Central memory CD8-positive, alpha-beta T cell (primary cell): ENCODE results near the gene FOXO3.
"Not testable (repeated sequence)": the region's sequence is repeated elsewhere in the genome, so short reads cannot be mapped to it uniquely, and the experiment has no call there.

ENCODE experiments used
- ATAC-seq: fragments of 150-1000 bp; cut with Tn5 transposase; replicated peaks from 2 replicates; pipeline ENCODE4 v1.10.0; 2022; ENCODE audit warnings: mild to moderate bottlenecking, moderate FRiP score, moderate number of reproducible peaks; ENCODE audit not compliant: poor library complexity, severe bottlenecking; ENCODE audit errors: extremely low read depth
- DNase-seq, 2 donors: peaks; one replicate each; pipeline ENCODE4 v3.0.0; 2021; ENCODE audit warnings: low spot score in 2 of 2
- H3K27ac Mint-ChIP-seq: one replicate; pipeline ENCODE4 v1.8.0; 2022; ENCODE audit warnings: low read depth, mild to moderate bottlenecking, moderate library complexity, mixed read lengths
- H3K27me3 Mint-ChIP-seq: one replicate; pipeline ENCODE4 v1.8.0; 2022; ENCODE audit warnings: mixed read lengths
- H3K36me3 Mint-ChIP-seq: one replicate; pipeline ENCODE4 v1.8.0; 2022; ENCODE audit warnings: mild to moderate bottlenecking, moderate library complexity, mixed read lengths; ENCODE audit not compliant: insufficient read depth
- H3K4me1 Mint-ChIP-seq: one replicate; pipeline ENCODE4 v1.8.0; 2022; ENCODE audit warnings: mixed read lengths
- H3K4me3 Mint-ChIP-seq: one replicate; pipeline ENCODE4 v1.8.0; 2022; ENCODE audit warnings: mild to moderate bottlenecking, moderate library complexity, mixed read lengths
- H3K9me3 Mint-ChIP-seq: one replicate; pipeline ENCODE4 v1.8.0; 2022; ENCODE audit warnings: mixed read lengths

Gene FOXO3

DNA sequence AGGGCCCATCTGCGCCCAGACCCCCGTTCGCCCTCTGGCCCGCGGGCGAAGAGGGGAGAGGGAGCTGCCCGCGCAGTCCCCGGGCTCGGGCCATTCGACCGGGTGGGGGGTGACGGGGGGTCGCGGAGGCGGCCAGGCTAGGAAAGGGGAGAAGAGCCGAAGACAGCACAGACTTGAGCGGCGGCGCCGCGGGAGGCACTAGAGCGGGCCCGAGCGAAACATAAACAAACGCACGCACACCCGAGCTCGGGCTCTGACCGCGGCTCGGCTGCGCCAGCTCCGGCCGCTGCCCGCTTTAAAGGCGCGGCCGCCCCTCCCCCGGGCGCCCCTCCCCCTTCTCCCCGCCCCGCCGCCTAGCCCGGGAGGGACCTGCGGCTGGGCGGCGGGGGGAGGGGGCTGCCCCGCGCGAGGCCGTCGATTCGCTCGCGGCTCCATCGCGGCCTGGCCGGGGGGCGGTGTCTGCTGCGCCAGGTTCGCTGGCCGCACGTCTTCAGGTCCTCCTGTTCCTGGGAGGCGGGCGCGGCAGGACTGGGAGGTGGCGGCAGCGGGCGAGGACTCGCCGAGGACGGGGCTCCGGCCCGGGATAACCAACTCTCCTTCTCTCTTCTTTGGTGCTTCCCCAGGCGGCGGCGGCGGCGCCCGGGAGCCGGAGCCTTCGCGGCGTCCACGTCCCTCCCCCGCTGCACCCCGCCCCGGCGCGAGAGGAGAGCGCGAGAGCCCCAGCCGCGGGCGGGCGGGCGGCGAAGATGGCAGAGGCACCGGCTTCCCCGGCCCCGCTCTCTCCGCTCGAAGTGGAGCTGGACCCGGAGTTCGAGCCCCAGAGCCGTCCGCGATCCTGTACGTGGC lies at the start of gene FOXO3:
Gene FOXO3 (plus strand): TSS at position 455 of the 846 bp plus-strand sequence. CDS start 292 bp downstream, at position 747.
- H3K9me3 Mint-ChIP-seq = no peaks in the 10 kb centered on the region
- peak within 1 kb of the TSS; percentile 98 for H3K27ac Mint-ChIP-seq
- peak; percentile 30 to 42 for DNase-seq
- peaks cover 38% of the 10 kb centered on the region for H3K4me1 Mint-ChIP-seq
- H3K27me3 Mint-ChIP-seq = no peaks in the 10 kb centered on the region
- ATAC-seq = no peak
- H3K4me3 Mint-ChIP-seq = peak within 1 kb of the TSS; percentile 88
- H3K36me3 Mint-ChIP-seq = peaks cover 35% of the 10 kb centered on the region

DNA sequence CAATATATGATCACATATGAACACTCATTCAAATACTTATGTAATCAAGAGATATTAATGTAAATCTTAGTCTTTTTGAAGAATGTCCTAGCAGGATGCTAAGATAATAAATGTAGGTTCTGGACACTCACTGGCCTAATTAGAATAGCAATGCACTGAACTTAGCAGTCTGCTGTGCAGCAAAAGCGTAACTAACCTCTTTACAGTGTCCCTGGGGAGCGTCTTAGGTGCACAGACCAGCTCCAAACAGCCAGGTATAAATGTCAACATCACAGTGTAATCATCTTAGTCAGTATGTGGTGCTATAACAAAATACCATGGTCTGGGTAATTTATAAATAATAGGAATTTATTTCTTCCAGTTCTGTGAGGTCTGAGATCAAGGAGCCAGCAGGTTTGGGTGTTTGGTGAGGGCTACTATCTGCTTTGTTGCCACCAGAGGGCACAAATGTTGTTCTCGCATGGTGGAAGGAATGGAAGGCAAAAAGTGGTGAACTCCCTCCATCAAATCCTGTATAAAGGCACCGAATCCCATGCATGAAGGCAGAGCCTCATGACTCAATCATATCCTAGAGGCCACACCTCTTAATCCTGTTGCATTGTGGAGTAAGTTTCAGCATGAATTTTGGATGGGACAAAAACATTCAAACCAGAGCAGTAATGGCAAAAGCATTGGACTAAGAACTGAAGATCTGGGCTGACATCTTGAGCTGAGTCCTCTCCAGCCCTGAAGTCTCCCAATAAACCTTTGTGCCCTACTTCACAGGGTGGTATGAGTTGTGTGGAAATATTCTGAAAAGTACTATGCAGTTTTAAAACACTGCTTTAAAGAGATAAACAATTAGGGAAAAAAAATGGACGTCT lies 41.8 kb upstream of the FOXO3 start:
- no peak for DNase-seq
- Mint-ChIP-seq H3K9me3 (no peaks in the 10 kb centered on the region), H3K27me3 (no peaks in the 10 kb centered on the region)

DNA sequence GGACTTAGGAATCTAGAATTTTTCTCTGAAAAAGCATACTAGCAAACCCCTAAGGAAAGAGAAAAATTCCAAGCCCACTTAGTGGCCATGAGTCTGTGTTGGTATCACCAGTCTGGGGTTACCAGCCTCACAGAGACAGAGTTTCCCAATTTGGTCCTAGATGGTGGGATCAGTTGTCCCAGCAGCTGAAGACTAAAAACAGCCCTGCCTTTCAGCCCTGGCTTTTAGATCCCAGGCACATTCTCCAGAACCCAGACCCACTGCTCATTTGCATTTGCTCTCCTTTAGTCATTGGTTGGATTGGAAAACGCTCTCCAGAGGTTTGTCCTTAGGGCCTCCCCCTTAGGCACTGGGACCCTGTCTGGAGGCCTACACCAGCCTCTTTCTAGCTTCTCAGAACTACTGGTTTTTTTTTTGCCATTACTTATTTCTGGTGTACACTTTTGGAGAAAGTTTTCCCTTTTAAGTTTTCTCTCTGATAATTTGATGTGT lies 39.1 kb upstream of the FOXO3 start:
- H3K9me3 Mint-ChIP-seq = no peaks in the 10 kb centered on the region
- DNase-seq = no peak
- H3K36me3 Mint-ChIP-seq = peaks cover 3% of the 10 kb centered on the region
- no peak for ATAC-seq
- no peak overlapping the region for H3K4me3 Mint-ChIP-seq
- H3K27me3 Mint-ChIP-seq = no peaks in the 10 kb centered on the region
- no peaks in the 10 kb centered on the region for H3K4me1 Mint-ChIP-seq
- no peak overlapping the region for H3K27ac Mint-ChIP-seq

More for the DNA sequence above, 41.8 kb upstream of the FOXO3 start:
- peaks cover 3% of the 10 kb centered on the region for H3K36me3 Mint-ChIP-seq
- no peaks in the 10 kb centered on the region for H3K4me1 Mint-ChIP-seq
- no peak overlapping the region for H3K27ac Mint-ChIP-seq
- no peak for ATAC-seq
- H3K4me3 Mint-ChIP-seq = no peak overlapping the region

DNA sequence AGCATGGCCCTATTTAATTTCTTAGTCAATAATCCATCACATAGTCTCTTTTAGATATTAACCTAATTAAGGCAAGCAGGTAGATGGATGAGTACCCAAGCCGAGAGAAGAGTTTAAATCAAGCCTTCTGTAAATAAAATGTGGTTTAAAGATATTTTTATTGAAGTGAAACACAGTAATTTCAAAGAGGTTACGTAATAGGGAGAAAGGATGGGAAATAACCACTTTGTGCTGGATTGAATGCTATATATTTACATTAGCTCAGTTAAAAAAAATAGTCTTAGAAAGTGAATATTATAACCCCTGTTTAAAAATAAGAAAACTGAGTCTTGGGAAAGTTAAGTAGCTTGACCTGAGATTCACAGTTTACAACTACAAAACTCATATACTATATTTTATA lies 37.0 kb upstream of the FOXO3 start:
- no peaks in the 10 kb centered on the region for H3K27me3 Mint-ChIP-seq
- no peak for ATAC-seq

DNA sequence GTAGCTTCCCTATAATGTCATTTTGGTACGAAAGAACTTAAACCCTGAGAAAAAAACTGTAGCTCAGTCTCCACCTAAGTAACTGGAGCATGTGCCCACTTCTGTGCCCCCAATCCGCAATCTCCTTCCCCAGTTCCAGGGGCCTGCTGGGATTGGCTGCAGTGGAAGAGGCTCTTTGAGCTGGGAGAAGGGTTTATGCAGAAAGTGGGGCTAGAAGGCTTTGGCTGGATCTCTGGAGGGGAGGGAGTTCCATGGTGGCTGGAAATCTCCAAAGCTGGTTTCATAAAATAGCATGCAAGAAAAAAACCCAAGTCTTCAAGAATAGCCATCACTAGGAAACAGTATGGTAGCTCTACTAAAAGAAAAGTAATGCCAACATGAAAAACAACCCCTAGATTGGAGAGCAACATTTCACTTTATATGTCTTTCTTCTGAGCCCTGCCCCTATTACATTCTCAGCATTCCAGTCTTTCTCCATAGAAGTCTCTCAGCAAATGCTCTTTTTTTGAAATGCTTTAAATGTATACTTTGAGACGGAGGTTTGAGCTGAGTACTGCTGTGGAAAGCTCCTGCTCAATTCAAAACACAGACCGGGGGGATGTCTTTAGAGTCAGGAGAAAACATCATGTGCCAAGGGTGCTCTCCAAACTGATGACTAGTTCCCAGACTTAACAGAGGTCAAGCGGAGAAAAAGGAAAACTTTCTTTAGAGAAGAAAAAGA lies 36.0 kb upstream of the FOXO3 start:
- Mint-ChIP-seq H3K27me3 (no peaks in the 10 kb centered on the region), H3K4me1 (no peaks in the 10 kb centered on the region), H3K36me3 (peaks cover 3% of the 10 kb centered on the region), H3K9me3 (no peaks in the 10 kb centered on the region), H3K27ac (no peak overlapping the region), H3K4me3 (no peak overlapping the region)
- no peak for ATAC-seq
- DNase-seq = no peak

More for the DNA sequence above, 37.0 kb upstream of the FOXO3 start:
- Mint-ChIP-seq H3K4me3 (no peak overlapping the region), H3K9me3 (no peaks in the 10 kb centered on the region), H3K27ac (no peak overlapping the region), H3K36me3 (peaks cover 3% of the 10 kb centered on the region), H3K4me1 (no peaks in the 10 kb centered on the region)
- no peak for DNase-seq

DNA sequence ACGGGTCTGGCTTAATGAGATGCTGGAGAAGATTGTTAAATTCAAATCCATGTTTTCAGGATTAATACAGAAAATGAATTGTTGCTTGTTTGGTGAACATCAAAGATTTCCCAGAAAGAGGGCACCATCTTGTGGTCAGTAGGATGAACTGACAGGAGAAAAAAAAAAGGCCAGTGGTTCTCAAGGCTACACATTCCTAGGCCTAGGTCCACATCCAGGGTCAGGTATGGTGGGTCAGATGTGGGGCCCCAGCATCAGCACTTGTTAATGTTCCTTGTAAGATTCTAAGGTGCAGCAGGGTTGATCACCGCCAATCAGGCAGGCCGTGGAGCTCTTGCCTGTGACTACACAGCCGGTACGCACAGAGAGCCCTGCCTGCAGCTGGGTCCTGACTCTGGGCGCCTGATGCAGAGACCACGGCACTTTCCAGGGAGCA lies 34.0 kb upstream of the FOXO3 start:
- Mint-ChIP-seq H3K4me3 (no peak overlapping the region), H3K27me3 (no peaks in the 10 kb centered on the region), H3K36me3 (peaks cover 2% of the 10 kb centered on the region), H3K9me3 (no peaks in the 10 kb centered on the region), H3K27ac (no peak overlapping the region), H3K4me1 (no peaks in the 10 kb centered on the region)
- DNase-seq (no peak), ATAC-seq (no peak)

DNA sequence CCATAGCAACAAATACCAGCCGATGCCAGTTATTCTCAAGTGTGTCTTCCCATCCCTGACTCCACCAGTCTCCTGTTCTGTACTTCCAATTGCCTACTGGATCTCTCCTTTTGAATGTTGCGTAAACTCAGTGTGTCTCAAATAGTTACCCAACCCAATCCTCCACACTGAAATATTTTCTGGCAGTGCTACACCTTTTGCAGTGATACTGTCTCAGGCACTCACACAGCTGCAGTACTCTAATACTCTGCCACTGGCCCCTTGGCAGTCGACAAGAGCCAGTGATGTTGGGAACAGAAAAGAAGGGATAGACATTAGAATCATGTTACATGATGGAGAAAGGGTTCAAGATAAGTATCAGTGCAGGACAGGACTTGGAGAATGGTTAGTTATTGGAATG lies 31.8 kb upstream of the FOXO3 start:
- Mint-ChIP-seq H3K27me3 (no peaks in the 10 kb centered on the region), H3K9me3 (no peaks in the 10 kb centered on the region), H3K4me3 (no peak overlapping the region), H3K4me1 (no peaks in the 10 kb centered on the region), H3K27ac (no peak overlapping the region), H3K36me3 (peaks cover 2% of the 10 kb centered on the region)
- ATAC-seq (no peak), DNase-seq (no peak)

DNA sequence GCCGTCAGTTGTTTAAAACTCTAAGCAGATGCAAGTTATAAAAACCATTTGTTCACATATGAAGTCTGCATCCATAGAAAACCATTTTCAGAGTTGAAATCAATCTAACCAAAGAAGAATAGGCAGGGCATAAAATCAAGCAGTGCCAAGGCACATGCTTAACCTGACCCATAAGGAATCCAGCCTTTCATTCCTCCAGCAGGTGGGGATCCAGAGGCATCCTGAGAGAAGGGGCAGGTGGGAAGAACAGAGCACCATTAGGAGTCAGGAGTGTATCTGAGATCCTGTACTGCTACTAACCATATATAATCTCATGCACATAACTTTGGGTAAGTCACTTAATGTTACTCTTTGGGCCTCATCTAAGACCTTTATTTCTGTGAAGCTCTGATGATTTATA lies 29.4 kb upstream of the FOXO3 start:
- Mint-ChIP-seq H3K27me3 (no peaks in the 10 kb centered on the region), H3K4me3 (no peak overlapping the region), H3K9me3 (no peaks in the 10 kb centered on the region), H3K27ac (no peak overlapping the region), H3K4me1 (no peaks in the 10 kb centered on the region), H3K36me3 (peaks cover 2% of the 10 kb centered on the region)
- ATAC-seq (no peak), DNase-seq (no peak)

DNA sequence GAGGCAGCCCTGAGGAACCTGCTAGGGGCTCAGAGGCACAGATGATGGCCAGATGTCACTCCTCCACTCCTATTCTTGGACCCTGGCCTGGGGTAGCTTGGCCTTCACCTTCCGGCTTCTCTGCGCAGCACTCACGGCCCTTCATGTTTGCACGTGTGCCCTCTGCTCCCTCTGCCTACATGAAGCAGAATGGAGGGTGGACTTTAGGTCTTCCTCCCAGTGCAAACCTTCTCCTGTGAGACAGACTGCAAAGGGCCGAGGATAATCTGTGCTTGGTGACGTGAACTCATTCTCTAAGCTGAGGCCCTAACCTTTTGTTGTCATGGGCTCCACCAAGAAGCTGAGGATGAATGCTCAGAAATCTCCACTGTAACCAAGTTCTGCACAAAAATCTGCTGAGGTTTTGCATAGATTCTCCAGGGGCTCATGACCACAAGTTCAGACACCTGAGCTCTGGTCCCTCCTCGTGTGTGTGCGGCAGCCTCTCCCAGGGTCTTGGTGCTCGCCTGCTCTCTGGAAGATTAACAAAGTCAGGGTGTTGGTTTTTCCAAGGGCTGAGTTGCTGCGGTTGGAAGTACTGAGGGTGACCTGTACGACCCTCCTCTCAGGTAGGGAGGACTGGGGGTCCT lies 25.5 kb upstream of the FOXO3 start:
- H3K9me3 Mint-ChIP-seq = no peaks in the 10 kb centered on the region

DNA sequence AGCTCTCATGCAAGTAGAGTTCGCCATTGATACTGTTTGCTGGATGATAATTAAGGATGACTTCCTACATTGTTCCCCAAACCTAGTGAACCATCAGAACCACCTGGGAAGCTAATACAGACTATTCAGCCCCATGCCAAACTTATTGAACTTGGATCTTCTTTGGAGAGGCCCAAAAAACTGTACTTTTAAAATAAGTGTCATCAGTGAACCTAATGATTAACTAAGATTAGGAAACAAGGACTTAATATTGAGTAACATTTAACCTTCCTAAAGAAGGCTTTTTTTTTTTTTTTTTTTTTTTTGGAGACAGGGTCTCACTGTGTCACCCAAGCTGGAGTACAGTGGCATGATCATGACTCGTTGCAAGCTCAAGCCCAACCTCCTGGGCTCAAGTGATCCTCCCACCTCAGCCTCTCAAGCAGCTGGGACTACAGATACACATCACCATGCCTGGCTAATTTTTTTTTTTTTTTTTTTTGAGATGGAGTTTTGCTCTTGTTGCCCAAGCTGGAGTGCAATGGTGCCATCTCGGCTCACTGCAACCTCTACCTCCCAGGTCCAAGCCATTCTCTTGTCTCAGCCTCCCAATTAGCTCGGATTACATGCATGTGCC lies 24.7 kb upstream of the FOXO3 start:
- H3K4me1 Mint-ChIP-seq, H3K9me3 Mint-ChIP-seq, H3K27me3 Mint-ChIP-seq, ATAC-seq, H3K27ac Mint-ChIP-seq, H3K4me3 Mint-ChIP-seq, DNase-seq, H3K36me3 Mint-ChIP-seq: not testable (repeated sequence)

More for the DNA sequence above, 25.5 kb upstream of the FOXO3 start:
- Mint-ChIP-seq H3K4me3 (no peak overlapping the region), H3K36me3 (peaks cover 2% of the 10 kb centered on the region), H3K4me1 (no peaks in the 10 kb centered on the region), H3K27ac (no peak overlapping the region), H3K27me3 (no peaks in the 10 kb centered on the region)
- DNase-seq = no peak
- no peak for ATAC-seq

DNA sequence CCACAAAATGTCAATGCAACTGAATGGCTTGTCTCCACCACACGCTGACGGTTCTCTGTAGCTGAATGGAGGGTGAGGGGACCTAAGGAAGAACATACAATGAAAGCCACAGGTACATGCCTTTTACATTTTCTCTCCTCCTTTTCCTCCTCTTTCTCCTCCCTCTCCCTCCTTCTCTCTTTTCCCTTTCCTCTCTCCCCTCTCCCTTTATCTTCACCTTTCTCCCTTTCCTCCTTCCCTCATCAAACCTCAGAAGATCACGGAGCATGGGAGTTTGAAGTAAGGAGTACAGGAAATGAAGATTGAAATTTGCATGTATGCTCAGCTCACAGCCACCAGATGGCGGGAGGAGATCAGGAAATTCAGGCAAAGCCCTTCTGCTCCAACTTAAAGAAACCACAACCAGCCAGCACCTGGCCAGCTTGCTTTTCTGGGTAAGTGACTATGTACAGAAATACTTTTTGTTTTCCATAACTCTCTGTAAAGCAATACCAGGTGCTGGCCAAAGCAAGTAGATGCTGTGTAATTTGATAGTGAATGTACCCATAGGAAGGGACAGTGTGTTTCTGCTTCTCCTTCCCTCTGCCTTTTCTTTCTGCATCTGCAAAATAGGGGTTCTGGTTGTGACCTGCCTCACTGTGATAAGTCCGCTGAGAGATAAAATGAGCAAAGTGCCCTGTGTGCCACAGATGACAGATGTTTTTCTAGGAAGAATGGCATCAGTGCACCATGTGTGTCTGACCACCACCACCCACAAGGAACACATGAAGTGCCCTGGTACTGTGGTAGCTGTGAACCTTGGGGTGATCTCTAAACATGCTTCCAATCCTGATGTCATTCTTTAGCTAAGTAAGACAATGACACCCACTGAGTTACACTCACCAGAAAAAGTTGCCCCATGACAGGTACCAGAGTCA lies 18.6 kb upstream of the FOXO3 start:
- ATAC-seq = no peak
- DNase-seq = peak; percentile 49 to 51
- Mint-ChIP-seq H3K4me1 (peaks cover 22% of the 10 kb centered on the region), H3K36me3 (peaks cover 2% of the 10 kb centered on the region), H3K9me3 (no peaks in the 10 kb centered on the region), H3K4me3 (no peak overlapping the region), H3K27ac (peak overlapping the region; percentile 13), H3K27me3 (peaks cover 10% of the 10 kb centered on the region)
